GM12878 (cell line): ENCODE results near the gene PLCG2. TPM values are rescaled to one million over a fixed set of nuclear protein-coding genes. Genes with fewer than 3 reads are reported as not detected.
A peak's percentile ranks its signal among the peaks of the same experiment; 100 is the strongest.

Experiments
- ATF3 ChIP-seq: IDR thresholded peaks from 2 replicates; pipeline ENCODE4 v1.6.1; 2011; ENCODE audit warnings: low read depth, mild to moderate bottlenecking, low read length, moderate library complexity, borderline replicate concordance; ENCODE audit errors: extremely low read depth
- BACH1 ChIP-seq: fragments of 450-650 bp; IDR thresholded peaks from 2 replicates; pipeline ENCODE4 v1.6.1; 2017; ENCODE audit warnings: mild to moderate bottlenecking, borderline replicate concordance
- CUX1 ChIP-seq: IDR thresholded peaks from 2 replicates; pipeline ENCODE4 v1.6.1; 2012; ENCODE audit warnings: improper control_type of control experiment, low read depth, low read length; ENCODE audit not compliant: insufficient replicate concordance
- ESRRA ChIP-seq: IDR thresholded peaks from 2 replicates; pipeline ENCODE4 v1.6.1; 2012; ENCODE audit warnings: mild to moderate bottlenecking, low read length, improper control_type of control experiment
- GABPA ChIP-seq: IDR thresholded peaks from 2 replicates; pipeline ENCODE4 v1.6.1; 2014; ENCODE audit warnings: antibody characterized with exemption, low read depth, mild to moderate bottlenecking, inconsistent platforms
- JUNB ChIP-seq: IDR thresholded peaks from 2 replicates; pipeline ENCODE4 v1.6.1; 2016; ENCODE audit warnings: antibody characterized with exemption, mild to moderate bottlenecking
- KDM1A ChIP-seq: fragments of 200-600 bp; sonication (generic); IDR thresholded peaks from 2 replicates; pipeline ENCODE4 v1.6.1; 2016; ENCODE audit warnings: borderline replicate concordance
- NFYA ChIP-seq: IDR thresholded peaks from 2 replicates; pipeline ENCODE4 v1.6.1; 2011; ENCODE audit warnings: low read depth, mild to moderate bottlenecking, low read length, improper control_type of control experiment, borderline replicate concordance
- NKRF ChIP-seq: fragments of 450-650 bp; conservative IDR thresholded peaks from 2 replicates; pipeline ENCODE4 v1.6.1; 2017; ENCODE audit warnings: mild to moderate bottlenecking, moderate library complexity
- NR2C2 ChIP-seq: IDR thresholded peaks from 2 replicates; pipeline ENCODE4 v1.6.1; 2011; ENCODE audit warnings: borderline replicate concordance, low read depth; ENCODE audit not compliant: control insufficient read depth, insufficient read length
- PAX5 ChIP-seq: IDR thresholded peaks from 2 replicates; pipeline ENCODE4 v1.6.1; 2011; ENCODE audit warnings: low read depth, low read length, borderline replicate concordance
- PML ChIP-seq: IDR thresholded peaks from 2 replicates; pipeline ENCODE4 v1.6.1; 2012; ENCODE audit warnings: low read length, inconsistent platforms
- RCOR1 ChIP-seq: conservative IDR thresholded peaks from 2 replicates; pipeline ENCODE4 v1.6.1; 2012; ENCODE audit warnings: low read depth, low read length, improper control_type of control experiment
- SMAD1 ChIP-seq: fragments of 450-650 bp; IDR thresholded peaks from 2 replicates; pipeline ENCODE4 v1.6.1; 2018; ENCODE audit warnings: mild to moderate bottlenecking, low read depth; ENCODE audit not compliant: partially characterized antibody
- SREBF2 ChIP-seq: IDR thresholded peaks from 2 replicates; pipeline ENCODE4 v1.6.1; 2012; ENCODE audit warnings: mild to moderate bottlenecking, low read length
- polyA plus RNA-seq, 11 experiments: library from polyadenylated mRNA; depleted of rRNA in 4 of 11; unstranded in 6 of 11; stranded (reverse) in 5 of 11; fragments of >200 nt; fragmentation: Nextera tagmentation in 4 of 11; fragmentation: Illumina TruSeq in 1 of 11; extraction: Ambion mirVana in 4 of 11; extraction: Trizol in 1 of 11; gene quantifications; 1 replicate in 1 of 11; 2 replicates in 10 of 11; pipeline versions ENCODE4 v1.2.1 to v1.2.3, GENCODE V29; 2011 to 2016; ENCODE audit warnings: inconsistent platforms in 2 of 11, missing spikeins in 2 of 11, low read depth in 1 of 11
- total RNA-seq, 4 experiments: library from RNA; depleted of rRNA in 3 of 4; stranded (reverse); fragments of >200 nt in 3 of 4; fragmentation: Illumina TruSeq in 1 of 4; extraction: Trizol in 1 of 4; gene quantifications; 2 replicates each; pipeline versions ENCODE4 v1.2.1 to v1.2.3, GENCODE V29; 2013 to 2021
- TF ChIP-seq, protein P1 (sequence below): fragments of 450-650 bp; formaldehyde crosslinking; IDR thresholded peaks from 2 replicates; pipeline ENCODE4 v1.4.0; 2020; ENCODE audit warnings: mild to moderate bottlenecking, moderate library complexity
- TF ChIP-seq, protein P2 (sequence below): fragments of 450-650 bp; IDR thresholded peaks from 2 replicates; pipeline ENCODE4 v1.6.1; 2017; ENCODE audit warnings: mild to moderate bottlenecking

The PLCG2 gene
- total and polyA plus RNA-seq, 10 of the 15 experiments (the other 5 are each of a cell fraction or from before 2014, with no cell fraction given), result 47.6 to 256 (median 149) TPM

- TF ChIP-seq, protein P1, sequence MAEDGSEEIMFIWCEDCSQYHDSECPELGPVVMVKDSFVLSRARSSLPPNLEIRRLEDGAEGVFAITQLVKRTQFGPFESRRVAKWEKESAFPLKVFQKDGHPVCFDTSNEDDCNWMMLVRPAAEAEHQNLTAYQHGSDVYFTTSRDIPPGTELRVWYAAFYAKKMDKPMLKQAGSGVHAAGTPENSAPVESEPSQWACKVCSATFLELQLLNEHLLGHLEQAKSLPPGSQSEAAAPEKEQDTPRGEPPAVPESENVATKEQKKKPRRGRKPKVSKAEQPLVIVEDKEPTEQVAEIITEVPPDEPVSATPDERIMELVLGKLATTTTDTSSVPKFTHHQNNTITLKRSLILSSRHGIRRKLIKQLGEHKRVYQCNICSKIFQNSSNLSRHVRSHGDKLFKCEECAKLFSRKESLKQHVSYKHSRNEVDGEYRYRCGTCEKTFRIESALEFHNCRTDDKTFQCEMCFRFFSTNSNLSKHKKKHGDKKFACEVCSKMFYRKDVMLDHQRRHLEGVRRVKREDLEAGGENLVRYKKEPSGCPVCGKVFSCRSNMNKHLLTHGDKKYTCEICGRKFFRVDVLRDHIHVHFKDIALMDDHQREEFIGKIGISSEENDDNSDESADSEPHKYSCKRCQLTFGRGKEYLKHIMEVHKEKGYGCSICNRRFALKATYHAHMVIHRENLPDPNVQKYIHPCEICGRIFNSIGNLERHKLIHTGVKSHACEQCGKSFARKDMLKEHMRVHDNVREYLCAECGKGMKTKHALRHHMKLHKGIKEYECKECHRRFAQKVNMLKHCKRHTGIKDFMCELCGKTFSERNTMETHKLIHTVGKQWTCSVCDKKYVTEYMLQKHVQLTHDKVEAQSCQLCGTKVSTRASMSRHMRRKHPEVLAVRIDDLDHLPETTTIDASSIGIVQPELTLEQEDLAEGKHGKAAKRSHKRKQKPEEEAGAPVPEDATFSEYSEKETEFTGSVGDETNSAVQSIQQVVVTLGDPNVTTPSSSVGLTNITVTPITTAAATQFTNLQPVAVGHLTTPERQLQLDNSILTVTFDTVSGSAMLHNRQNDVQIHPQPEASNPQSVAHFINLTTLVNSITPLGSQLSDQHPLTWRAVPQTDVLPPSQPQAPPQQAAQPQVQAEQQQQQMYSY, result no peak
- TF ChIP-seq NKRF (no peak), NR2C2 (no peak), PAX5 (peak; percentile 42; the same call in 1 of the 2 replicates), GABPA (no peak), ESRRA (no peak), NFYA (no peak), JUNB (peak; percentile 69), SMAD1 (no peak), PML (no peak; the same call in 1 of the 2 replicates), KDM1A (no peak), ATF3 (no peak), RCOR1 (no peak), CUX1 (no peak), BACH1 (no peak), SREBF2 (no peak)
- TF ChIP-seq, protein P2, sequence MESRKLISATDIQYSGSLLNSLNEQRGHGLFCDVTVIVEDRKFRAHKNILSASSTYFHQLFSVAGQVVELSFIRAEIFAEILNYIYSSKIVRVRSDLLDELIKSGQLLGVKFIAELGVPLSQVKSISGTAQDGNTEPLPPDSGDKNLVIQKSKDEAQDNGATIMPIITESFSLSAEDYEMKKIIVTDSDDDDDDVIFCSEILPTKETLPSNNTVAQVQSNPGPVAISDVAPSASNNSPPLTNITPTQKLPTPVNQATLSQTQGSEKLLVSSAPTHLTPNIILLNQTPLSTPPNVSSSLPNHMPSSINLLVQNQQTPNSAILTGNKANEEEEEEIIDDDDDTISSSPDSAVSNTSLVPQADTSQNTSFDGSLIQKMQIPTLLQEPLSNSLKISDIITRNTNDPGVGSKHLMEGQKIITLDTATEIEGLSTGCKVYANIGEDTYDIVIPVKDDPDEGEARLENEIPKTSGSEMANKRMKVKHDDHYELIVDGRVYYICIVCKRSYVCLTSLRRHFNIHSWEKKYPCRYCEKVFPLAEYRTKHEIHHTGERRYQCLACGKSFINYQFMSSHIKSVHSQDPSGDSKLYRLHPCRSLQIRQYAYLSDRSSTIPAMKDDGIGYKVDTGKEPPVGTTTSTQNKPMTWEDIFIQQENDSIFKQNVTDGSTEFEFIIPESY, result no peak
Observed at GRCh38 chr16:81804134-81804610, 25.1 kb downstream of the PLCG2 start (continued).
